ENCODE results near the gene CD164L2.

DNA sequence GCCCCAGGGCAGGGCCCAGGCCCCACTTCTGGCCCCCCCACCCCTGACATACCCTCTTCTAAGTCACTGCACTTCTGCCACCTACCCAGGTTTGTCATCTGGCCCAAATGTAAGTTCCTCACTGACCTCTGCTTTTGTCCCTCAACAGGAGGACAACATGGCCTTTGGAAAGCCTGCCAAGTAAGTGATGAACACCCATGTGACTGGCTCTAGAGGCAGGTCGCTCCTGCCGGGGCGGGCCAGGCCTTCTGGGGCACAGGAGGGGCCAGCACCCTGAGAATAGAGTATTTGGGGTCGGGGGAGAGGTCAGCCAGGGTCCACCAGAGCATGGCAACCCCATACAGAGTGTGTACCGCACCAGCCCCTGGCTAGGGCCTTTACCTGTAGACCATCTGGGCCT lies 51.2 kb downstream of the CD164L2 start:
- TF ChIP-seq POLR2AphosphoS5 (IDR thresholded peaks at IDR 0.05): no peak
- TF ChIP-seq, protein P1, sequence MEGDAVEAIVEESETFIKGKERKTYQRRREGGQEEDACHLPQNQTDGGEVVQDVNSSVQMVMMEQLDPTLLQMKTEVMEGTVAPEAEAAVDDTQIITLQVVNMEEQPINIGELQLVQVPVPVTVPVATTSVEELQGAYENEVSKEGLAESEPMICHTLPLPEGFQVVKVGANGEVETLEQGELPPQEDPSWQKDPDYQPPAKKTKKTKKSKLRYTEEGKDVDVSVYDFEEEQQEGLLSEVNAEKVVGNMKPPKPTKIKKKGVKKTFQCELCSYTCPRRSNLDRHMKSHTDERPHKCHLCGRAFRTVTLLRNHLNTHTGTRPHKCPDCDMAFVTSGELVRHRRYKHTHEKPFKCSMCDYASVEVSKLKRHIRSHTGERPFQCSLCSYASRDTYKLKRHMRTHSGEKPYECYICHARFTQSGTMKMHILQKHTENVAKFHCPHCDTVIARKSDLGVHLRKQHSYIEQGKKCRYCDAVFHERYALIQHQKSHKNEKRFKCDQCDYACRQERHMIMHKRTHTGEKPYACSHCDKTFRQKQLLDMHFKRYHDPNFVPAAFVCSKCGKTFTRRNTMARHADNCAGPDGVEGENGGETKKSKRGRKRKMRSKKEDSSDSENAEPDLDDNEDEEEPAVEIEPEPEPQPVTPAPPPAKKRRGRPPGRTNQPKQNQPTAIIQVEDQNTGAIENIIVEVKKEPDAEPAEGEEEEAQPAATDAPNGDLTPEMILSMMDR (IDR thresholded peaks at IDR 0.05): no peak

Measured in gastroesophageal sphincter (tissue), 3 donors.